SIG-M5 treated with dmso at 0.1 percent for 504 hours (cell line): ENCODE results near the gene LMO4.

ENCODE experiments used
- DNase-seq: peaks from one replicate; lab custom pipeline; 2025; ENCODE audit not compliant: unreplicated experiment; lab: John Stamatoyannopoulos, UW

The LMO4 gene

GRCh38 chr1:87327376-87328271 is 1.1 kb upstream of the LMO4 start:
- no peak for DNase-seq

DNA sequence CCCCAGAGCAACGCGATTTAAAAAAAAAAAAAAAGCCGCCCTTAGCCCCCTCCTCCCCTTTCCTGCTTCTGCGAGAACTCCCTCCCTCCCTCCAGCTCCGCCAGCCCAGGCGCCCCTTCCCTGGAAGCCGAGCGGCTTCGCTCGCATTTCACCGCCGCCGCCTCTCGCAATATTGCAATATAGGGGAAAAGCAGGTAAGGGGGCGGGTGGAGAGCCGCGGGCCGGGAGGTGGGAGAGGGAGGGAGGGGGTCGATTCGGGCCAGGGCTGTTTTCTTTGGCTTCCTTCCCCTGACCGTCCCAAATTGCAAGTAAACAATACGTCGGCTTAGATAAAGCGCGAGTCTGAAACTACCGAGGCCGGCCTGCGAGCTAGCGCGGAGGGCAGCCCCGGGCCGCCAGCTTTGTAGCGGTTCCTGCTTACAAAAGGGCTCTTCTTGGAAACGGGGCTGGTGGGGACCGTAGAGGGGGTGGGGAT is 408 bp downstream of the LMO4 start:
- peak; percentile 54 for DNase-seq

GRCh38 chr1:87329526-87330056 is 911 bp downstream of the LMO4 start:
- peak; percentile 68 for DNase-seq

DNA sequence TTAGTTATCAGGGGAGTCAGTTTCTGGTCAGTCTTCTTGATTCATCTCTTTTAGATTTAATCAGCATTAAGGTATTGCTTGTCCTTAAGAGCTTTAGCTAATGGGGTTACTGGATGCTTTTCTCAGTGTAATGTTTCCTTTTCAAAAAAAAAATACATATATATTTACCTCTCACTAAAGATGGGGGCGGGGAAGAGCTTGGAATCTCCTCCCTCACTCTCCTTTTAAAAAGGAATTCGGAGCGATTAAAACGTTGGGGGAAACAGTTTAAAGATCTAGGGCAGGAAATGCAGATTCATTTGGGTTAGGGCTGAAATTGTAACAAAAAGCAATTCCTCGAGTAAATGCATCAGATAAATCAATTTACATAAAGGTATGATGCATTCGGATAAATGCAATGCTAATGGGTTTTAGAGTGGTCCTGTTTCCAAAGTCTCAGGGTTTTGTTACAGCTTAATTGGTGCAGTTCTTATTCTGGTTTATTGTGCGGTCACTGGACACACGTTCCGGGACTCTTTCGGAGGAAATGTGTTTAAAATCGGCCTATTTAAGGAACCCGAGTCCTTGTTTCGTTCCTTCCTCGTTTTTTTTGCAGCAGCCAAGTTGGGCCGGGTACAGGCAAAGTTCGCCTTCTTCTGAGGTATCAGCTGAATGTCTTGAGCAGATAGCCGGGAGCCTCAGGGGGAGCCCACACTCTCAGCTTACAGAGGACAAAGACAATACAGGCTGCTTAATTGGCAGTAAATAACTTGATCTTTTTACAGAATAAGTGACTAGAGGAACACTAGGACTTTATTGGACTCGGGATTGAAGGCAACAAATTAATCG is 1.6 kb downstream of the LMO4 start:
- DNase-seq, result peak; percentile 47

GRCh38 chr1:87330885-87331364 is 2.2 kb downstream of the LMO4 start:
- DNase-seq, result no peak

GRCh38 chr1:87331365-87332241 is 2.9 kb downstream of the LMO4 start:
- peak; percentile 66 for DNase-seq

DNA sequence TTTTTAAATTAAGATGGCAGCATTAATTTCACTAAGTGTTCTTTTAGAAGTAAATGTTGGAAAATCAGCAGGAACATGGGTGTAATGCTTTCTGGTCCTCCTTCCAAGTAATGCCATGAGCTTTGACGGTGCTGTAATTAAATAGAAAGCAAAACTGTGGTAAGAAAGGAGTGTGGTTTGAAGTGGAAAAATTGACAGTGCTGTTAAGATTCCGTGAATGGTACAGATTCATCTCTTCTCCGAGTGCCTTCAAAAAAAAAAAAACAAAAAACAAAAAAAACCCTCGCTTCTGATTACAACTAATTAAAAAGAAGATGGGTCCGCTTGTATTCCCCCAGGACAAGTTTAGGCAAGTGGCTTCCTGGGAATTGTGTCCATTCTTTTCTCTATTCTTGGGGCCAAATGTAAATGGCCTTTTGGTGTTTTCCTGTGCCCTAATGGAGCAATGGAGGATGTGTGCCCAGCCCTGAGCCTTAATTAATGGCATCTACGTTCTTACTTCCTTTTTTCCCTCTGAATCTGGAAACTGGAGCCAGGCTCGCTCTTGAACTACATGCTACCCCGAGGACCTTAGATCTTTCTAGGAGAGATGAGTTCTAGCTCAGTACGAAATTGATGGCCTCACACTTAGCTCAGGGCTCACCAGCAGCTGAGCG is 5.1 kb downstream of the LMO4 start:
- peak; percentile 54 for DNase-seq

DNA sequence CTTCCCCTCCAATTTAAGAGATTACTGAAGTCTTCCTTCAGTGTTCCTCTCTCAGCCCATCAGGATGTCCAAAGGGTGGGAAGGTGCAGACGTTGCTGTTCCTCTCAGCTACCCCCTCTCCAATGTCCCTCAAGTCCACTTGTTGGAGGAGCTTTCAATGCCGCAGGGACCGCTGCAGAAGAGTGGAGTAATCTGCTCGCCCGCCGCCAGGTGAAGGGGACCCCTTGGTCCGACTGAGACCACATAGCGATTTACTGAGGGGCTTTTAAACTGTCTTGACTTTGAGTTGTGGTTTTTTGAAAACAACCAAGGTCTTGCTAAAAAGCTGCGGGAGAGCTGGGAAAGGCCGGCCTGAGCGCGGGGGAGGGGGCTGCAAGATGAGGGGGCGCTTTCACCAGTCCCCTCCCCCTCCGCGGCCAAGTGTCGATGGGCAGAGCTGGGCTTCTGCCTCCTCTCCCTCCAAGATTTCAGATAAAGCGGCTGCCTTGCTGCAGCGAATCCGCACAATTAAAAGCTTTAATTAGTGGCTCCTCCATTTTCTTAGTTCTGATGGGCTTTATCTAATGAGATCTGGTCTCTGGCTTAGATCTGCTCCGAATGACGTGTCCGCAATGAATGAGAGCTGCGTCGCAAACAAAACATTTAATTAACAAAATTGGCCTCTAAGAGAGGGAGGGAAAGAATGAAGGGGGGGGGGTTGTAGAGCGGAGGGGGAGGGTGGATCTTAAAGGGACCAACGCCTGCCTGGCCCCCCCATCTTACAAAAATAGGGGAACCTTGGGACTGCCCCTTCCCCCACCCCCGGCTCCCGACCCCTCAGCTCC is 5.9 kb downstream of the LMO4 start:
- no peak for DNase-seq

- DNase-seq, result peak; percentile 77
These were observed 6.7 kb downstream of the LMO4 start for GRCh38 chr1:87335175-87335884.

GRCh38 chr1:87336623-87337067 is 8.0 kb downstream of the LMO4 start:
- no peak for DNase-seq

- DNase-seq, result no peak
These were observed 8.9 kb downstream of the LMO4 start for GRCh38 chr1:87337606-87338005.

DNA sequence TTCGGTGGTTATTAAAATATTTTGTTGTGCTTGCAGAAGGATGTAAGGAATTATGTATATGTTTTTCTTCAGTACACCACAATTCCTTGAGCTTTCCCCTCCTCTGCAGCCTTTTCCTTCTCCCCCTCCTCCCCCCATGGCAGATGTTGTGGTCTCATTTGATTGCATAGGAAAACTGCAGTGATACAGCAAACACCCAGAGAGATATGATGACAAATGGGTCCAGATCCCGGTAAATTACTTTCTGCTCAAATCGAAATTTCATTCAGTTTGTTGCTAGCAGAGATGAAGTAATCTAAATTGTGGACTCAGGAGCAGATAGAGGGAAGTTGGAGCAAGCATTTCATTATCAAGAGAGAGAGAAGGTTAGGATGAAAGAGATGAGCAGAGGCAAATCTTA is 9.9 kb downstream of the LMO4 start:
- no peak for DNase-seq

DNA sequence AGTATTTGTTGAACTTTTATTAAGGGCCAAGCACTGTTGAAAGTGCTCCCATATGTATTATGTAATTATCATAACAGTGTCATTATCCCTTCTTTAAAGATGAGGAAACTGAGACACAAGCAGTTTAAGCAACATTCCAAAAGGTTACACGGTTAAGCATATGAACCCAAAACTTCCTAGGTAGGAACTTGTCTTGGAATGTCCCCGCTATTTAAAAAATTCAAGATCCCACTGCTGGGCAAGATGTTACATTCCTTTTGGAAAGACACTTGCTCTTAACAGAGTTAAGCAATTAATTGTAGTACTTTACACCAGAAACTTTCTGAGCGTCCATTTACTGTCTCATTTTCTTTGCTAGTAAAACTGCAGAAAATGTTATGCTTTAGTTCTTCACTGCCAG is 15.6 kb downstream of the LMO4 start:
- DNase-seq, result no peak

DNA sequence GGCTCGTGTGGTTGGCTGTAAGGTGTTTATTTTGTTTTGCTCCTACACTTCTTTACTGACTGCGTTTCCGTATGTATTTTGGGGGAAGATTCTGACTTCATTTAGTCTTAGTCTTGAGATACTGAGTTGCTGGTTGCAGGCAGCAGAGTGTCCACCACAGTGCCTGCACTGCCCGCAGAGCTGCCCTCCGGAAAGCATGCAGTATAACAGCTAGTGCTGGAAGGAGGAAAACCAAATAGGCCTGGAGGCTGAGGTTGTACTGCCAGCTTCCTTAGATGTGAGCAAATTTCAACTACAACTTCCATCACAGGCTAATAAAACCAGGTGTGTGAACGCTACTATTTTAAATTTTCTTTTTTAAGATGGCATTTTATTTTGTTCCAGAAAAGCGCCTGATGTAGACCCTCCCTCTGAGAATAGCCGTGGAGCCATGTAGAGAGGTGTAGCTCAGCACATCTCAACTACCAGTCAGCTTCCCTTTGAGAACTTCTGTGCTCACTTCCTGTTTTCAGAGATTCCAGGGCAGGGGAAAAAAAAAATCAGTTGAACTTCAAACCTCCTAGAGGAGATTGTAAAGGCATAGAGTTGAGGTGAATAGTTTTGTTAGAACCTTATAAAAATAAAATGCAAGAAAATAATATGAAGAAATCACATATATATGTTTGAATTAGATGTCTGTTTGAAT is 17.6 kb downstream of the LMO4 start:
- no peak for DNase-seq

DNA sequence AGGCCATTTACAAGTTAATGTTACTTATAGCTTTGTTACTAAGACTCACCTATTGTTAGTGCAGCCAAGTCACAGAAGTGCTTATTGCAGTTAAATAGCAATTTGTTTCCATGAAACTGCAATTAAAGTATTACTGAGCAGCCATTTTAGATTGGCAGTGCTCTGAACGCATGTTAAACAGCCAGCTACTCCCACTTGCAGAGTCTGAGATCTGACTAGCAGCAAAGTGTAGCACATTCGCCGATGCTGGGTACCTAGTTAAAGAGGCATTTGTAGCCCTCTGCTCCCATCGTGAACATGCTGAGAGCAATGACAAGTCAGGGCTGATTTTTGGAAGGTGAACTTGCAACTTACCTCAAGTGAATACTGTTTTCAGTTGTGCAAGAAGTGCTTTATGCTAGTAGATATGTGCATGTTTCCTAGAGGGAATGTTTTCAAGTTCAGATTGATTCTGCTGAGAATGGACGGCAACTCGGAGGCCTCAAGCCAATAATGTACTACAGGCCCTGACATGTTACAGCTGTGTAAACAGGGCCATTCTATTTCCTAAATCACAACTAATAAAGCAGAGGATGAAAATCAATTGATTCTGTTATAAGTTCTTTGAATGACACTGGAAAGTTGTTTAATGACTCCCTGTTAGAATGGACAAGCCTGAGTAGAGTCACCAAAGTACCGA is 19.8 kb downstream of the LMO4 start:
- DNase-seq, result no peak

- no peak for DNase-seq
These were observed 20.4 kb downstream of the LMO4 start for GRCh38 chr1:87349036-87349435.

DNA sequence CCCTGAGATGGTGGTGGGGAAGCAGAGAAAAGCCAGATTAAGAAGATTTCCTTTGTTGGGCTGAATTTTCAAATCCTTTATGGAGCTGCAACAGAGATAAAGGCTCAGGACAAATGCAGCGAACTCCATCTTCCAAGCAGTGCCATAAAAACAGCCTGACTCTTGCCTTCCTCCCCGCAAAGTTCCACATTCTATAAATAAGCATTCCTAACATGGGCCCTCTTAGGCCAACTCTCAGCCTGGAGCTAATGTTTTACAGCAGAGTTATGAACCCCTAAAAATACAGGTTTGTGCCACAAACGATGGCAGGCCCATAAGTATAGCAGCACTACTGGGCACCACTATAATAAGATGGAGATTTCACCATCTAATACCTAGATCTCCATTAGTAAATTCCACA is 27.2 kb downstream of the LMO4 start:
- no peak for DNase-seq
